H1 (cell line): Measurements from ENCODE around the gene S1PR3. TPM values are rescaled to one million over a fixed set of nuclear protein-coding genes. Genes with fewer than 3 reads are reported as not detected.

ENCODE experiments used
- CTCF ChIA-PET: fragments of 300-600 bp; sonication (Branson Sonifier 250); formaldehyde crosslinking; loops from one replicate; lab custom pipeline; 2021; ENCODE audit not compliant: partially characterized antibody; lab: Charles Lee
- POLR2A ChIA-PET: fragments of 300-600 bp; sonication (Branson Sonifier 250); formaldehyde crosslinking; loops from one replicate; lab custom pipeline; 2021; ENCODE audit warnings: inconsistent platforms; ENCODE audit not compliant: partially characterized antibody; lab: Charles Lee
- DNase-seq, 2 experiments: peaks; one replicate each; pipeline versions ENCODE4 v3.0.0 to v3.0.0-alpha.2; 2010 to 2022; ENCODE audit warnings: low spot score in 2 of 2, low read depth in 1 of 2, mixed read lengths in 1 of 2
- FAIRE-seq: peaks from 2 replicates; lab custom pipeline; 2011; peaks lifted over from hg19 to GRCh38; lab: Jason Lieb, UNC
- H2AFZ ChIP-seq: 2 replicates; pipeline ENCODE4 v1.8.1; 2012; ENCODE audit warnings: low read length, inconsistent platforms
- H2AK5ac ChIP-seq: 2 replicates; pipeline ENCODE4 v1.6.1; 2013; ENCODE audit warnings: low read depth, low read length
- H2BK120ac ChIP-seq: replicated peaks from 2 replicates; pipeline ENCODE3; 2013; ENCODE audit warnings: low read depth, low read length, inconsistent platforms
- H2BK12ac ChIP-seq: 2 replicates; pipeline ENCODE4 v1.6.1; 2013; ENCODE audit warnings: low read depth, low read length
- H2BK15ac ChIP-seq: 2 replicates; pipeline ENCODE4 v1.6.1; 2013; ENCODE audit warnings: low read length
- H2BK20ac ChIP-seq: 2 replicates; pipeline ENCODE4 v1.6.1; 2013; ENCODE audit warnings: low read length
- H2BK5ac ChIP-seq: 2 replicates; pipeline ENCODE4 v1.6.1; 2013; ENCODE audit warnings: low read depth, low read length
- H3K14ac ChIP-seq: 2 replicates; pipeline ENCODE4 v1.6.1; 2013; ENCODE audit warnings: inconsistent platforms; ENCODE audit not compliant: insufficient read length
- H3K18ac ChIP-seq: 2 replicates; pipeline ENCODE4 v1.6.1; 2013; ENCODE audit warnings: low read length; ENCODE audit errors: extremely low read depth
- H3K23ac ChIP-seq: 2 replicates; pipeline ENCODE4 v1.6.1; 2013; ENCODE audit warnings: inconsistent platforms; ENCODE audit not compliant: insufficient read length
- H3K23me2 ChIP-seq: 2 replicates; pipeline ENCODE4 v1.6.1; 2013; ENCODE audit warnings: low read depth, low read length
- H3K27ac ChIP-seq: 2 replicates; pipeline ENCODE4 v1.6.1; 2011; ENCODE audit warnings: low read depth, low read length, inconsistent platforms
- H3K27me3 ChIP-seq, 4 experiments: replicated peaks in 1 of 4; 1 replicate in 1 of 4; 2 replicates in 3 of 4; pipeline versions ENCODE4 v1.6.1 to v1.8.1; 2011 to 2013; ENCODE audit warnings: low read length in 3 of 4, mild to moderate bottlenecking in 3 of 4, inconsistent platforms in 2 of 4, mixed read lengths in 2 of 4, moderate library complexity in 1 of 4; ENCODE audit not compliant: control insufficient read depth in 3 of 4, insufficient read depth in 3 of 4; ENCODE audit errors: extremely low read depth in 1 of 4
- H3K36me3 ChIP-seq, 4 experiments: 2 replicates each; pipeline versions ENCODE4 v1.6.1 to v1.8.1; 2011 to 2013; ENCODE audit warnings: mild to moderate bottlenecking in 4 of 4, low read length in 3 of 4, moderate library complexity in 2 of 4, control low read depth in 1 of 4, inconsistent platforms in 1 of 4; ENCODE audit not compliant: insufficient read depth in 4 of 4, control insufficient read depth in 2 of 4
- H3K4ac ChIP-seq: replicated peaks from 2 replicates; pipeline ENCODE3; 2013; ENCODE audit warnings: low read length, low read depth, mixed read lengths, inconsistent platforms; ENCODE audit not compliant: insufficient read length
- H3K4me1 ChIP-seq, 4 experiments: replicated peaks in 1 of 4; 1 replicate in 1 of 4; 2 replicates in 3 of 4; pipeline versions ENCODE4 v1.6.1 to v1.8.1; 2011 to 2013; ENCODE audit warnings: low read length in 3 of 4, inconsistent platforms in 2 of 4, mixed read lengths in 1 of 4; ENCODE audit not compliant: insufficient read depth in 4 of 4, control insufficient read depth in 3 of 4
- H3K4me2 ChIP-seq, 2 experiments: 2 replicates each; pipeline versions ENCODE4 v1.6.1 to v1.8.1; 2011 to 2013; ENCODE audit warnings: low read depth in 2 of 2, low read length in 2 of 2, control low read depth in 1 of 2, inconsistent platforms in 1 of 2, mild to moderate bottlenecking in 1 of 2; ENCODE audit not compliant: insufficient read depth in 1 of 2
- H3K4me3 ChIP-seq, 4 experiments: fragments of 200-600, 300-600 bp in 1 of 4; sonication (generic), shearing (Covaris generic), sonication (Bioruptor Twin) in 1 of 4; 2 replicates each; pipeline versions ENCODE4 v1.5.1 to v1.8.1; 2011 to 2016; ENCODE audit warnings: low read length in 4 of 4, low read depth in 3 of 4, control low read depth in 2 of 4, inconsistent platforms in 2 of 4, mild to moderate bottlenecking in 2 of 4, mixed read lengths in 1 of 4, moderate library complexity in 1 of 4; ENCODE audit not compliant: insufficient read depth in 2 of 4; ENCODE audit errors: extremely low read depth in 1 of 4
- H3K56ac ChIP-seq: replicated peaks from 2 replicates; pipeline ENCODE3; 2013; ENCODE audit warnings: low read depth, mild to moderate bottlenecking, mixed read lengths, low read length, inconsistent platforms; ENCODE audit not compliant: insufficient read length
- H3K79me1 ChIP-seq: 2 replicates; pipeline ENCODE4 v1.6.1; 2013; ENCODE audit warnings: low read depth, low read length, control low read depth
- H3K79me2 ChIP-seq, 2 experiments: 2 replicates each; pipeline versions ENCODE4 v1.6.1 to v1.8.1; 2012 to 2013; ENCODE audit warnings: low read length in 2 of 2, mild to moderate bottlenecking in 2 of 2, inconsistent platforms in 1 of 2; ENCODE audit not compliant: insufficient read depth in 2 of 2, control insufficient read depth in 1 of 2
- H3K9ac ChIP-seq, 4 experiments: replicated peaks in 1 of 4; 1 replicate in 1 of 4; 2 replicates in 3 of 4; pipeline versions ENCODE4 v1.6.1 to v1.8.1; 2011 to 2013; ENCODE audit warnings: low read depth in 3 of 4, low read length in 3 of 4, control low read depth in 2 of 4, mild to moderate bottlenecking in 2 of 4, moderate library complexity in 2 of 4, inconsistent platforms in 1 of 4; ENCODE audit errors: extremely low read depth in 1 of 4
- H3K9me3 ChIP-seq, 2 experiments: 2 replicates each; pipeline versions ENCODE4 v1.6.1 to v1.8.1; 2012 to 2013; ENCODE audit warnings: mild to moderate bottlenecking in 2 of 2, moderate library complexity in 2 of 2, control low read depth in 1 of 2, inconsistent platforms in 1 of 2, low read depth in 1 of 2, low read length in 1 of 2, mixed read lengths in 1 of 2; ENCODE audit not compliant: insufficient read depth in 2 of 2
- H4K20me1 ChIP-seq, 2 experiments: replicated peaks in 1 of 2; 2 replicates each; pipeline versions ENCODE3 to v1.8.1; 2011 to 2013; ENCODE audit warnings: inconsistent platforms in 2 of 2, low read length in 2 of 2, mild to moderate bottlenecking in 1 of 2; ENCODE audit not compliant: insufficient read depth in 2 of 2, control insufficient read depth in 1 of 2
- H4K5ac ChIP-seq: 2 replicates; pipeline ENCODE4 v1.6.1; 2013; ENCODE audit warnings: low read length, low read depth, mixed read lengths, inconsistent platforms; ENCODE audit not compliant: insufficient read length
- H4K8ac ChIP-seq: 2 replicates; pipeline ENCODE4 v1.8.0; 2013; ENCODE audit warnings: mild to moderate bottlenecking, moderate library complexity, low read length, inconsistent platforms; ENCODE audit not compliant: insufficient read depth; ENCODE audit errors: extremely low read depth
- H4K91ac ChIP-seq: replicated peaks from 2 replicates; pipeline ENCODE3; 2013; ENCODE audit warnings: low read length, mixed read lengths, inconsistent platforms; ENCODE audit not compliant: insufficient read length
- ASH2L ChIP-seq: fragments of 200-600, 300-600 bp; sonication (generic); IDR thresholded peaks from one replicate; pipeline ENCODE4 v1.7.1; 2017; ENCODE audit warnings: low read length
- WGBS, 2 experiments: shearing (Covaris generic) in 1 of 2; methylation state at CpG; one replicate each; pipeline versions ENCODE4 v1.1.6 to v1.1.7; 2013 to 2015; ENCODE audit warnings: low lambda C conversion rate in 2 of 2, mixed read lengths in 2 of 2, inconsistent platforms in 1 of 2, low coverage in 1 of 2, missing lambda C conversion rate in 1 of 2; ENCODE audit not compliant: insufficient replicate concordance in 2 of 2, insufficient coverage in 1 of 2, insufficient read length in 1 of 2; ENCODE audit errors: extremely low coverage in 1 of 2, missing lambda C conversion rate in 1 of 2; 5-methylcytosine and 5-hydroxymethylcytosine counted together
- polyA plus RNA-seq, 7 experiments: library from polyadenylated mRNA; depleted of rRNA in 3 of 7; stranded (reverse) in 5 of 7; unstranded in 2 of 7; fragments of >200 nt in 5 of 7; fragments of 200-250 nt in 2 of 7; gene quantifications; 1 replicate in 5 of 7; 2 replicates in 1 of 7; 4 replicates in 1 of 7; pipeline versions ENCODE4 v1.2.1 to v1.2.3, GENCODE V29; 2011 to 2013; ENCODE audit warnings: missing spikeins in 2 of 7, mixed read lengths in 2 of 7
- total RNA-seq: library from RNA; stranded (reverse); fragmentation: NEBNext Ultra II Directional; extraction: Animal tissue kit (Norgen Biotek cat#: 25700); gene quantifications from 2 replicates; pipeline ENCODE4 v1.2.1, GENCODE V29; 2021

The S1PR3 gene
- total and polyA plus RNA-seq, 2 of the 8 experiments (the other 6 are each of a cell fraction or from before 2014, with no cell fraction given), result 3.7 to 6.4 TPM

DNA sequence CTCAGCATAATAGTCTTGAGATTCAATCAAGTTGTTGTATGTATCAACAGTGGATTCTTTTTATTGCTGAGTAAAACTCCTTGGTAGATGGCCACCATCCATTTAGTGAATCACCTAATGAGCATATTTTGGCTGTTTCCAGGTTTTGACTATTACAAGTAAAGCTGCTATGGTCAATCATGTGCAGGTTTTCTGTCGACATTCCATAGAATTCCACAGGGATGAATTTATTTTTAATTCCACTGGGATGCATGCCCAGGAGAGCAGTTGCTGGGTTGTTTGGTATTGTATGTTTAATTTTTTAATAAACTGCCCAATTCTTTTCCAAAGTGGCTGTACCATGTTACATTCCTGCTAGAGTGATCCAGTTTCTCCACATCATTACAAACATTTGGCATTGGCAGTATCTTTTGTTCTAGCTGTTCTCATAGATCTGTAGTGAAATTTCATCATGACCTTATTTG lies 10.5 kb upstream of the S1PR3 start:
- no peak overlapping the region for H3K4me2 ChIP-seq
- no peak overlapping the region for H3K4me3 ChIP-seq
- no peak overlapping the region for H2BK15ac ChIP-seq
- no peaks in the 10 kb centered on the region for H3K4me1 ChIP-seq
- ChIA-PET CTCF (interaction anchor here (0.9 kb wide), 1 partner anchor 13 kb away, joined by 3 read pairs; no protein-coding TSS in a partner anchor), POLR2A (no interaction called here)
- H3K9me3 ChIP-seq, result peaks cover 2 to 9% of the 10 kb centered on the region in 2 experiments; a peak in 2 of 4 replicates
- 88% methylated on average over 1 of the region's 1 CpG; no CpG with 5 or more reads in 1 of the 2 experiments for WGBS, 2 experiments
- H3K27me3 ChIP-seq, result no peaks in the 10 kb centered on the region
- H3K4ac ChIP-seq, result no peak overlapping the region
- TF ChIP-seq ASH2L, result no peak
- TF ChIP-seq, all 59 proteins: peak for 0
- Histone ChIP-seq H3K18ac (no peak overlapping the region), H4K5ac (no peak overlapping the region), H3K36me3 (no peaks in the 10 kb centered on the region), H2BK20ac (no peak overlapping the region), H4K8ac (no peak overlapping the region), H3K23ac (no peak overlapping the region), H2AFZ (no peak overlapping the region), H2BK12ac (no peak overlapping the region), H3K79me2 (no peaks in the 10 kb centered on the region), H2BK120ac (no peak overlapping the region), H3K23me2 (no peaks in the 10 kb centered on the region), H2AK5ac (no peak overlapping the region), H2BK5ac (no peak overlapping the region), H3K56ac (no peak overlapping the region), H3K14ac (no peak overlapping the region), H4K91ac (no peak overlapping the region), H3K79me1 (no peaks in the 10 kb centered on the region), H3K27ac (no peak overlapping the region), H3K9ac (no peak overlapping the region), H4K20me1 (no peaks in the 10 kb centered on the region)
- DNase-seq, result no peak
- FAIRE-seq, result no peak
